GM23248 (cell line): ENCODE measurements around the gene CTNNA3.

ENCODE experiments used
- EZH2 ChIP-seq: fragments of 200-600 bp; sonication (generic); IDR thresholded peaks from 2 replicates; pipeline ENCODE4 v1.6.1; 2018; ENCODE audit warnings: antibody characterized with exemption, mild to moderate bottlenecking; ENCODE audit not compliant: insufficient read depth, poor library complexity, severe bottlenecking
- EZH2phosphoT487 ChIP-seq: fragments of 200-600 bp; sonication (generic); IDR thresholded peaks from 2 replicates; pipeline ENCODE4 v1.6.1; 2018; ENCODE audit warnings: antibody characterized with exemption, moderate library complexity, mild to moderate bottlenecking, low read depth; ENCODE audit not compliant: insufficient read depth

- TF ChIP-seq EZH2: no peak
- TF ChIP-seq EZH2phosphoT487: no peak
Measured at GRCh38 chr10:67119651-67120050, 576.3 kb downstream of the CTNNA3 start.
